ENCODE results near the gene CKAP4. TPM values are rescaled to one million over a fixed set of nuclear protein-coding genes. Genes with fewer than 3 reads are reported as not detected.
A peak's percentile ranks its signal among the peaks of the same experiment; 100 is the strongest.

The CKAP4 gene
- total RNA-seq, 1 donor from 2014 or later, result 40.3 TPM

DNA sequence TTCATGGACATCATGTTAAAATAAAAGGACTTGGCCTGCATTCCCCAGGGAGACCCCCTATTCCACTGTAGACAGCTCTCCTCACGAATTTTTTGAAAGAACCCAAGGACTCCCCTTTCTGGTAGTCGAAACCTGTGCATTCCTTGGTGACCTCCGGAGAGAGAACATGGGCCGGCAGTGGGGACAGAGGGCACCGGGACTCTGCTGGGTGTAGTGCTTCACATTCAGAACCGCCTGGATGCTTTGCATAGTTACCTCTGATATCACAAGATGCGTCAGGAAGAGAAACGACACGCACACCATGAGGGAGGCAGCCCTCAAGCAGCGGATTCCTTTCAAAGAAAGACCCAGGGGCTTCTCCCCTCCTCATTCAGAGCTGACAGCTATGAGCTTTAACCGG lies 9.7 kb downstream of the CKAP4 start:
- DNase-seq, result no peak
- Histone ChIP-seq H3K36me3 (peaks cover 42% of the 10 kb centered on the region), H3K27ac (no peak overlapping the region), H3K4me3 (no peak overlapping the region), H3K9me3 (no peaks in the 10 kb centered on the region), H3K27me3 (no peaks in the 10 kb centered on the region), H3K4me1 (no peaks in the 10 kb centered on the region)
- no peak for ATAC-seq
- intact Hi-C loops (cut with DNase I), result no loop called here
- TF ChIP-seq, protein P1, sequence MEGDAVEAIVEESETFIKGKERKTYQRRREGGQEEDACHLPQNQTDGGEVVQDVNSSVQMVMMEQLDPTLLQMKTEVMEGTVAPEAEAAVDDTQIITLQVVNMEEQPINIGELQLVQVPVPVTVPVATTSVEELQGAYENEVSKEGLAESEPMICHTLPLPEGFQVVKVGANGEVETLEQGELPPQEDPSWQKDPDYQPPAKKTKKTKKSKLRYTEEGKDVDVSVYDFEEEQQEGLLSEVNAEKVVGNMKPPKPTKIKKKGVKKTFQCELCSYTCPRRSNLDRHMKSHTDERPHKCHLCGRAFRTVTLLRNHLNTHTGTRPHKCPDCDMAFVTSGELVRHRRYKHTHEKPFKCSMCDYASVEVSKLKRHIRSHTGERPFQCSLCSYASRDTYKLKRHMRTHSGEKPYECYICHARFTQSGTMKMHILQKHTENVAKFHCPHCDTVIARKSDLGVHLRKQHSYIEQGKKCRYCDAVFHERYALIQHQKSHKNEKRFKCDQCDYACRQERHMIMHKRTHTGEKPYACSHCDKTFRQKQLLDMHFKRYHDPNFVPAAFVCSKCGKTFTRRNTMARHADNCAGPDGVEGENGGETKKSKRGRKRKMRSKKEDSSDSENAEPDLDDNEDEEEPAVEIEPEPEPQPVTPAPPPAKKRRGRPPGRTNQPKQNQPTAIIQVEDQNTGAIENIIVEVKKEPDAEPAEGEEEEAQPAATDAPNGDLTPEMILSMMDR (IDR thresholded peaks at IDR 0.05), result no peak

DNA sequence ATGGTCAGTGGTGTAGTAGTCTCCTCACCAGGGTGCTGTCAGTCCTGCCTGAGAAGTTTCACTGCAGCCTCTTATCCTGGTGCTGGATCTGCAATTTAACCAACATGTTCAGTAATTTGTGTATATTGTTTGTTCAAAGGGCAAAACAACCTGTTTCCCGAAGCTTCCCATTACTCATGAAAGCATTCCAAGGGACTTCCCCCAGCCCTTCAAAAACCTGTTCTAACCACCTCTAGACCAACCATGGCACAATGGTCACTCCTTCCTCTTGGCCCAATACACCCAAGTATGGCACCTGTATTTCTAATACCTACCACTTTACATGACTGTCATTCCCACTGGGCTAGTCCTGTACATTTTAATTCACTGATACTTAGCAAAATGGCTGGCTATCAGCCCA lies 12.1 kb downstream of the CKAP4 start:
- intact Hi-C loops (cut with DNase I), result no loop called here
- ATAC-seq, result peak; percentile 16
- H3K27ac ChIP-seq, result no peak overlapping the region

DNA sequence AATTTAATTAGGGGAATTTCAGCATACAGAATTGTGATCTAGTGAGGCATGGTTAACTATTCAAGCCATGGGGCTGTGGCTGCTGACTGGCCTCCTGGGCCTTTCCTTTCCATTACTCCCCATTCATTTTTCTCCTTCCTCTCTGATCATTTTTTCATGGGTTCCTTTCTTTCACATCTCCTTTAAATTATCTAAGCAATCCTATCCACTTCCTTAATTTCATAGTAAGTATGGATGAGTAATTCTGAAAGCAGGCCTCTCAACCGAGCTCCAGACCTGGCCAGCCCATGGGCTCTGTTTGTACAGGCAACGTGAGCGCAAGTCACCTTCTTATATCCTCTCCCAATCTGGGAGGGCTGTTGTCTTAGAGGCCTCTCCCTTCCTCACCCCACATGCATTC lies 13.4 kb downstream of the CKAP4 start:
- DNase-seq (no peak), ATAC-seq (peak; percentile 31)
- Histone ChIP-seq H3K4me1 (no peaks in the 10 kb centered on the region), H3K27me3 (no peaks in the 10 kb centered on the region), H3K4me3 (no peak overlapping the region), H3K9me3 (no peaks in the 10 kb centered on the region), H3K36me3 (peaks cover 20% of the 10 kb centered on the region), H3K27ac (no peak overlapping the region)
- TF ChIP-seq, protein P1 (IDR thresholded peaks at IDR 0.05), result no peak
- intact Hi-C loops (cut with DNase I), result no loop called here

More for the DNA sequence above, 12.1 kb downstream of the CKAP4 start:
- no peaks in the 10 kb centered on the region for H3K9me3 ChIP-seq
- no peaks in the 10 kb centered on the region for H3K27me3 ChIP-seq
- no peaks in the 10 kb centered on the region for H3K4me1 ChIP-seq
- peaks cover 33% of the 10 kb centered on the region for H3K36me3 ChIP-seq
- TF ChIP-seq, protein P1 (IDR thresholded peaks at IDR 0.05), result no peak
- no peak overlapping the region for H3K4me3 ChIP-seq
- DNase-seq, result no peak

DNA sequence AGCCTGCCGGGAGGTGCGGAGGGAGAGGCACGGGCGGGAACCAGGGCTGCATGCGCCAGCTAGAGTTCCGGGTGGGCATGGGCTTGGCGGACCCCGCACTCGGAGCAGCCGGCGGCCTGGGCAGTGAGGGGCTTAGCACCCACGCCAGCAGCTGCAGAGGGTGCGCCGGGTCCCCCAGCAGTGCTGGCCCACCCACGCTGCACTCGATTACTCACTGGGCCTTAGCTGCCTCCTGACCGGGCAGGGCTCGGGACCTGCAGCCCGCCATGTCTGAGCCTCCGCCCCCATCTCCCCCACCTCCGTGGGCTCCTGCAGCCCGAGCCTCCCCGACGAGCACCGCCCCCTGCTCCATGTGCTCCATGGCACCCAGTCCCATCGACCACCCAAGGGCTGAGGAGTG lies 14.8 kb downstream of the CKAP4 start:
- Histone ChIP-seq H3K4me3 (no peak overlapping the region), H3K9me3 (no peaks in the 10 kb centered on the region), H3K27ac (no peak overlapping the region), H3K4me1 (no peaks in the 10 kb centered on the region), H3K27me3 (no peaks in the 10 kb centered on the region), H3K36me3 (peaks cover 6% of the 10 kb centered on the region)
- no peak for DNase-seq
- intact Hi-C loops (cut with DNase I), result no loop called here
- ATAC-seq, result no peak
- TF ChIP-seq, protein P1 (IDR thresholded peaks at IDR 0.05), result no peak

DNA sequence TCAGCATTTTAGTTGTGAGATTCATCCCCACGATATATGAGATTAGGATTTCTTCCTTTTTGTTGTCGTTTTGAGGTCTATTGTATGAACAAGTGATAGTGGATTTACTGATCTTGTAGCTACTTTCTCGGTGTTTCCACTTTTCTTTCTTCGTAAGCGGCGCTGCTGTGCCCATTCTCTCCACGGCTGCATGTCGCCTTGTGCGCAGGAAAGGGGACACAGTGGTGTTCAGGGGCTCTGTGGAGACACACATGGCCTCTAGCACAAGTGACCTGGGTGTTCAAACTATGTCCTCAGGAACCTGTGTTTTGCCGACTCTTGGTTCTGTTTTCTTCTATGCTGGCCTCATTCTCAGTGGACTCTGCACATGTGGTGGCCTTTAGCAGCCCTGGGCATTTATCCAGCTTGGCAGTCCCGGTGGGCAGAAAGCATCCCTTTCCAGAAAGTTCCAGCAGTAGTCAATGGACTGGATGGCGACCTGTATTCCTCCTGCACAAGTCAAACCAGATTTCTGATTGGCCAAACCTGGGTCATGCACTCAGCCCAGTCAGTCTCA lies 18.7 kb downstream of the CKAP4 start:
- TF ChIP-seq, protein P1 (IDR thresholded peaks at IDR 0.05), result no peak
- H3K9me3 ChIP-seq, result no peaks in the 10 kb centered on the region
- no peak for DNase-seq

DNA sequence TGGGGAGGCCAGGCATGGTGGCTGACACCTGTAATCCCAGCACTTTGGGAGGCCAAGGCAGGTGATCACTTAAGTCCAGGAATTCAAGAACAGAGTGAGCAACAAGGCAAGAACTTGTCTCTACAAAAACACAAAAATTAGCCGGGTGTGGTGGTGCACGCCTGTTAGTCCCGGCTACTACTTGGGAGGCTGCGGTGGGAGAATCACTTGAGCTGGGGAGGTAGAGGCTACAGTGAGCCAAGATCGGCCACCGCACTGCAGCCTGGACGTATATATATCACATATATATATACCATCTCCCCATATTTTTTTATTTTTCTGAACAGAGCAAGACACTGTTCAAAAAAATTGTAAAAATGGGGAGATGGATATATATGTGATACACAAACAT lies 19.5 kb downstream of the CKAP4 start:
- intact Hi-C loops (cut with DNase I), result loop anchor here (5.0 to 10.0 kb wide), 2 partner anchors 54 to 804 kb away; no protein-coding TSS in a partner anchor
- ATAC-seq (no peak), DNase-seq (no peak)
- Histone ChIP-seq H3K27ac (no peak overlapping the region), H3K4me3 (no peak overlapping the region), H3K27me3 (no peaks in the 10 kb centered on the region), H3K9me3 (no peaks in the 10 kb centered on the region), H3K36me3 (no peaks in the 10 kb centered on the region), H3K4me1 (peaks cover 10% of the 10 kb centered on the region)
- TF ChIP-seq, protein P1 (IDR thresholded peaks at IDR 0.05), result no peak

More for the DNA sequence above, 18.7 kb downstream of the CKAP4 start:
- Histone ChIP-seq H3K4me1 (peaks cover 5% of the 10 kb centered on the region), H3K27me3 (no peaks in the 10 kb centered on the region), H3K27ac (no peak overlapping the region), H3K36me3 (no peaks in the 10 kb centered on the region), H3K4me3 (no peak overlapping the region)
- intact Hi-C loops (cut with DNase I), result loop anchor here (5.0 to 10.0 kb wide), 2 partner anchors 53 to 804 kb away; no protein-coding TSS in a partner anchor
- no peak for ATAC-seq
